ENCODE results near the gene TAPBP. TPM values are rescaled to one million over a fixed set of nuclear protein-coding genes. Genes with fewer than 3 reads are reported as not detected.

The TAPBP gene
- total and polyA plus RNA-seq, 9 of the 15 experiments (the other 6 are each of a cell fraction or from before 2014, with no cell fraction given): 5.6 to 74.0 (median 22.3) TPM

DNA sequence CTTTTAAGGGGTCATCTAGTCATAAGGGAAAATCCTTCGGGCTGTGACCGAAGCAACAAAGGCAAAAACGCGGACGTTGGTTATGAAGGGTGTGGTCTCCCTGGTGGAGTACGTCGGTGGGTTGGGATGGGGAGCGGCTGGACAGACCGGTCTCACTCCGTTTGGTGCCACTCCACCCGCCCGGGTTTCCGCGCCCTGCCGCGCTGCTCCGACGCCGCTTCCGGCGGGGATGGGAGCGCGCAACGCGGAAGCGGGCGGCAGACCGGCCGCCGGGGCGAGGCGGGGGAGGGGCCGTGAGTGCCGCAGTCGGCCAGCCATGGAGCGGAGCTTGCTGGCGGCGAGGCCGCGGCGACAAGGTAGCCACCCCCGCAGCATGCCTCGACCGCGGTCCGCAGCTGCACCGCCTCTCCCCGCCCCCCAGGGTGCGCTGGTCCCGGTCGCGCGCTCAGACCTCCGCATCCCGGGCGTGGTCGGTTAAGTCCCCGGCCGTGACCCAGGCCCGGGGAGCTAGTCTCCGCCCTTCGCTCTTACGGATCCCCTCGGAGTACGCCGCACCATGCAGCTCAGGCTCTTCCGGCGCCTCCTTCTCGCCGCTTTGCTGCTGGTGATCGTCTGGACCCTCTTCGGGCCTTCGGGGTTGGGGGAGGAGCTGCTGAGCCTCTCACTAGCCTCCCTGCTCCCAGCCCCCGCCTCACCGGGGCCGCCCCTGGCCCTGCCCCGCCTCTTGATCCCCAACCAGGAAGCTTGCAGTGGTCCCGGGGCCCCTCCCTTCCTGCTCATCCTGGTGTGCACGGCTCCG, 36.8 kb downstream of the TAPBP start, which contains the start of gene B3GALT4 (continued):
- 0 out of 2 replicates have a peak, but pooled peaks have one; percentile 42 for TF ChIP-seq EP300 (IDR thresholded peaks at IDR 0.05; ENCODE audit: low read length)
- TF ChIP-seq STAT5A (IDR thresholded peaks at IDR 0.05; ENCODE audit: borderline replicate concordance, low read length): 0 out of 2 replicates have a peak, but pooled peaks have one; percentile 42
- TF ChIP-seq, protein P1, sequence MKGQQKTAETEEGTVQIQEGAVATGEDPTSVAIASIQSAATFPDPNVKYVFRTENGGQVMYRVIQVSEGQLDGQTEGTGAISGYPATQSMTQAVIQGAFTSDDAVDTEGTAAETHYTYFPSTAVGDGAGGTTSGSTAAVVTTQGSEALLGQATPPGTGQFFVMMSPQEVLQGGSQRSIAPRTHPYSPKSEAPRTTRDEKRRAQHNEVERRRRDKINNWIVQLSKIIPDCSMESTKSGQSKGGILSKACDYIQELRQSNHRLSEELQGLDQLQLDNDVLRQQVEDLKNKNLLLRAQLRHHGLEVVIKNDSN (CRISPR knock-in tag; IDR thresholded peaks at IDR 0.05): no peak
- TF ChIP-seq ZNF644 (tag; IDR thresholded peaks at IDR 0.05; ENCODE audit: low read depth): no peak
- TF ChIP-seq, protein P2, sequence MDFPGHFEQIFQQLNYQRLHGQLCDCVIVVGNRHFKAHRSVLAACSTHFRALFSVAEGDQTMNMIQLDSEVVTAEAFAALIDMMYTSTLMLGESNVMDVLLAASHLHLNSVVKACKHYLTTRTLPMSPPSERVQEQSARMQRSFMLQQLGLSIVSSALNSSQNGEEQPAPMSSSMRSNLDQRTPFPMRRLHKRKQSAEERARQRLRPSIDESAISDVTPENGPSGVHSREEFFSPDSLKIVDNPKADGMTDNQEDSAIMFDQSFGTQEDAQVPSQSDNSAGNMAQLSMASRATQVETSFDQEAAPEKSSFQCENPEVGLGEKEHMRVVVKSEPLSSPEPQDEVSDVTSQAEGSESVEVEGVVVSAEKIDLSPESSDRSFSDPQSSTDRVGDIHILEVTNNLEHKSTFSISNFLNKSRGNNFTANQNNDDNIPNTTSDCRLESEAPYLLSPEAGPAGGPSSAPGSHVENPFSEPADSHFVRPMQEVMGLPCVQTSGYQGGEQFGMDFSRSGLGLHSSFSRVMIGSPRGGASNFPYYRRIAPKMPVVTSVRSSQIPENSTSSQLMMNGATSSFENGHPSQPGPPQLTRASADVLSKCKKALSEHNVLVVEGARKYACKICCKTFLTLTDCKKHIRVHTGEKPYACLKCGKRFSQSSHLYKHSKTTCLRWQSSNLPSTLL (IDR thresholded peaks at IDR 0.05): peak; percentile 53; the same call in 1 of the 2 replicates
- TF ChIP-seq ZFP36 (IDR thresholded peaks at IDR 0.05; ENCODE audit: low read depth, low read length, partially characterized antibody): peak; percentile 4
- TF ChIP-seq CBFA2T3 (IDR thresholded peaks at IDR 0.05): peak; percentile 38; the same call in 1 of the 2 replicates
- TF ChIP-seq ZNF551 (CRISPR knock-in tag; IDR thresholded peaks at IDR 0.05): peak; percentile 70; the same call in 1 of the 2 replicates
- peak; percentile 99 for TF ChIP-seq CAMTA2 (CRISPR knock-in tag; conservative IDR thresholded peaks at IDR 0.05)
- TF ChIP-seq, protein P3, sequence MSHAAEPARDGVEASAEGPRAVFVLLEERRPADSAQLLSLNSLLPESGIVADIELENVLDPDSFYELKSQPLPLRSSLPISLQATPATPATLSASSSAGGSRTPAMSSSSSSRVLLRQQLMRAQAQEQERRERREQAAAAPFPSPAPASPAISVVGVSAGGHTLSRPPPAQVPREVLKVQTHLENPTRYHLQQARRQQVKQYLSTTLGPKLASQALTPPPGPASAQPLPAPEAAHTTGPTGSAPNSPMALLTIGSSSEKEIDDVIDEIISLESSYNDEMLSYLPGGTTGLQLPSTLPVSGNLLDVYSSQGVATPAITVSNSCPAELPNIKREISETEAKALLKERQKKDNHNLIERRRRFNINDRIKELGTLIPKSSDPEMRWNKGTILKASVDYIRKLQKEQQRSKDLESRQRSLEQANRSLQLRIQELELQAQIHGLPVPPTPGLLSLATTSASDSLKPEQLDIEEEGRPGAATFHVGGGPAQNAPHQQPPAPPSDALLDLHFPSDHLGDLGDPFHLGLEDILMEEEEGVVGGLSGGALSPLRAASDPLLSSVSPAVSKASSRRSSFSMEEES (CRISPR knock-in tag; IDR thresholded peaks at IDR 0.05): no peak
- TF ChIP-seq RFX5 (IDR thresholded peaks at IDR 0.05; ENCODE audit: low read depth, low read length): no peak
- TF ChIP-seq, protein P4, sequence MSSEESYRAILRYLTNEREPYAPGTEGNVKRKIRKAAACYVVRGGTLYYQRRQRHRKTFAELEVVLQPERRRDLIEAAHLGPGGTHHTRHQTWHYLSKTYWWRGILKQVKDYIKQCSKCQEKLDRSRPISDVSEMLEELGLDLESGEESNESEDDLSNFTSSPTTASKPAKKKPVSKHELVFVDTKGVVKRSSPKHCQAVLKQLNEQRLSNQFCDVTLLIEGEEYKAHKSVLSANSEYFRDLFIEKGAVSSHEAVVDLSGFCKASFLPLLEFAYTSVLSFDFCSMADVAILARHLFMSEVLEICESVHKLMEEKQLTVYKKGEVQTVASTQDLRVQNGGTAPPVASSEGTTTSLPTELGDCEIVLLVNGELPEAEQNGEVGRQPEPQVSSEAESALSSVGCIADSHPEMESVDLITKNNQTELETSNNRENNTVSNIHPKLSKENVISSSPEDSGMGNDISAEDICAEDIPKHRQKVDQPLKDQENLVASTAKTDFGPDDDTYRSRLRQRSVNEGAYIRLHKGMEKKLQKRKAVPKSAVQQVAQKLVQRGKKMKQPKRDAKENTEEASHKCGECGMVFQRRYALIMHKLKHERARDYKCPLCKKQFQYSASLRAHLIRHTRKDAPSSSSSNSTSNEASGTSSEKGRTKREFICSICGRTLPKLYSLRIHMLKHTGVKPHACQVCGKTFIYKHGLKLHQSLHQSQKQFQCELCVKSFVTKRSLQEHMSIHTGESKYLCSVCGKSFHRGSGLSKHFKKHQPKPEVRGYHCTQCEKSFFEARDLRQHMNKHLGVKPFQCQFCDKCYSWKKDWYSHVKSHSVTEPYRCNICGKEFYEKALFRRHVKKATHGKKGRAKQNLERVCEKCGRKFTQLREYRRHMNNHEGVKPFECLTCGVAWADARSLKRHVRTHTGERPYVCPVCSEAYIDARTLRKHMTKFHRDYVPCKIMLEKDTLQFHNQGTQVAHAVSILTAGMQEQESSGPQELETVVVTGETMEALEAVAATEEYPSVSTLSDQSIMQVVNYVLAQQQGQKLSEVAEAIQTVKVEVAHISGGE (CRISPR knock-in tag; IDR thresholded peaks at IDR 0.05): peak in 2 of 3 experiments; percentile 84 to 95; a peak in 5 of 6 replicates
- peak in 1 of 2 experiments; percentile 97; a peak in 3 of 4 replicates for TF ChIP-seq NONO (IDR thresholded peaks at IDR 0.05; ENCODE audit: low read depth in 2 of 2, low read length in 1 of 2)
- TF ChIP-seq BCL6 (CRISPR knock-in tag; IDR thresholded peaks at IDR 0.05): 0 out of 2 replicates have a peak, but pooled peaks have one; percentile 17
- peak; percentile 69; the same call in 1 of the 2 replicates for TF ChIP-seq ZNF263 (CRISPR knock-in tag; IDR thresholded peaks at IDR 0.05; ENCODE audit: borderline replicate concordance)
- peak; percentile 92 for TF ChIP-seq EGR1 (conservative IDR thresholded peaks at IDR 0.05)
- peak; percentile 95 for TF ChIP-seq SMAD4 (CRISPR knock-in tag; conservative IDR thresholded peaks at IDR 0.05)

All from K562 (cell line).